Esophagus muscularis mucosa (tissue), 3 donors: ENCODE data around the gene ZSWIM6.

Experiments
- CTCF ChIP-seq, 3 experiments: fragments of 200-600 bp in 2 of 3; fragments of 450-650 bp in 1 of 3; sonication (generic) in 2 of 3; IDR thresholded peaks; one replicate each; pipeline ENCODE4 v1.5.1; 2017 to 2019; ENCODE audit warnings: antibody characterized with exemption in 3 of 3, mild to moderate bottlenecking in 2 of 3, moderate library complexity in 1 of 3
- POLR2AphosphoS5 ChIP-seq, 2 donors: sonication (generic); formaldehyde crosslinking; IDR thresholded peaks; one replicate each; pipeline ENCODE4 v1.6.1; 2017; ENCODE audit warnings: antibody characterized with exemption in 2 of 2

- TF ChIP-seq CTCF (IDR thresholded peaks at IDR 0.05) (peak in 1 of 3 experiments; percentile 23), POLR2AphosphoS5 (IDR thresholded peaks at IDR 0.05) (peak; percentile 87 to 98)
Measured at GRCh38 chr5:61408476-61409168, 76.6 kb downstream of the ZSWIM6 start.
